HepG2 (cell line): ENCODE results near the gene ZNF485. TPM values are rescaled to one million over a fixed set of nuclear protein-coding genes. Genes with fewer than 3 reads are reported as not detected.

ENCODE experiments used
- ATAC-seq: fragments of 200-7000 bp; cut with Tn5 transposase; 3 replicates; pipeline ENCODE4 v1.9.1; 2020; ENCODE audit warnings: mild to moderate bottlenecking, moderate library complexity
- BruUV-seq: library from RNA; stranded (reverse); fragments of 400-500 nt; replicated peaks from 2 replicates; lab custom pipeline; 2021; lab: Mats Ljungman, UMichigan
- CTCF ChIA-PET: fragments of 300-600 bp; formaldehyde crosslinking; extraction: SDS; loops from one replicate; lab custom pipeline; 2021; ENCODE audit warnings: low total read pairs, inconsistent platforms, low intra/inter-chr PET ratio; lab: Yijun Ruan, JAX
- POLR2A ChIA-PET: fragments of 350-600 bp; sonication (Branson Sonifier 250); formaldehyde crosslinking; loops from one replicate; lab custom pipeline; 2020; ENCODE audit warnings: antibody characterized with exemption, inconsistent platforms; lab: Yijun Ruan, JAX
- DNase-seq: peaks from one replicate; pipeline ENCODE4 v3.0.0-alpha.2; 2015; ENCODE audit warnings: low spot score
- FAIRE-seq: peaks from 3 replicates; lab custom pipeline; 2011; peaks lifted over from hg19 to GRCh38; lab: Jason Lieb, UNC
- H2AFZ ChIP-seq: one replicate; pipeline ENCODE4 v1.6.1; 2011; ENCODE audit warnings: low read length, inconsistent platforms
- H3K27ac ChIP-seq: fragments of 300-600 bp; 3 replicates; pipeline ENCODE4 v1.8.0; 2011; ENCODE audit warnings: mixed run types, mild to moderate bottlenecking, mixed read lengths, low read length, inconsistent platforms; ENCODE audit not compliant: insufficient read depth; ENCODE audit errors: extremely low read length
- H3K27me3 ChIP-seq, 2 experiments: fragments of 200-600 bp in 1 of 2; 2 replicates in 1 of 2; 3 replicates in 1 of 2; pipeline versions ENCODE4 v1.6.0 to v1.8.0; 2011; ENCODE audit warnings: low read length in 2 of 2, mild to moderate bottlenecking in 2 of 2, moderate library complexity in 2 of 2, inconsistent platforms in 1 of 2; ENCODE audit not compliant: insufficient read depth in 2 of 2, control insufficient read depth in 1 of 2
- H3K36me3 ChIP-seq, 2 experiments: fragments of 200-600 bp in 1 of 2; replicated peaks in 1 of 2; 2 replicates in 1 of 2; 3 replicates in 1 of 2; pipeline versions ENCODE4 v1.5.1 to v1.8.0; 2011; ENCODE audit warnings: low read length in 2 of 2, inconsistent platforms in 1 of 2; ENCODE audit not compliant: insufficient read depth in 2 of 2, control insufficient read depth in 1 of 2
- H3K4me1 ChIP-seq: 2 replicates; pipeline ENCODE4 v1.5.1; 2012; ENCODE audit warnings: low read length, inconsistent platforms; ENCODE audit not compliant: insufficient read depth
- H3K4me2 ChIP-seq: 2 replicates; pipeline ENCODE4 v1.6.0; 2011; ENCODE audit warnings: low read depth, low read length, inconsistent platforms
- H3K4me3 ChIP-seq, 3 experiments: fragments of 200-600 bp in 1 of 3; sonication (generic), shearing (Covaris generic) in 1 of 3; replicated peaks in 1 of 3; 2 replicates each; pipeline ENCODE4 v1.5.1; 2011 to 2016; ENCODE audit warnings: low read length in 3 of 3, inconsistent platforms in 2 of 3, low read depth in 2 of 3, mild to moderate bottlenecking in 2 of 3, control low read depth in 1 of 3, mixed read lengths in 1 of 3; ENCODE audit not compliant: insufficient read depth in 1 of 3
- H3K79me2 ChIP-seq: one replicate; pipeline ENCODE4 v1.6.1; 2011; ENCODE audit warnings: low read length, inconsistent platforms; ENCODE audit not compliant: insufficient read depth
- H3K9ac ChIP-seq: 2 replicates; pipeline ENCODE4 v1.6.0; 2011; ENCODE audit warnings: mild to moderate bottlenecking, low read depth, low read length, inconsistent platforms; ENCODE audit not compliant: insufficient read depth
- H3K9me3 ChIP-seq: 2 replicates; pipeline ENCODE4 v1.5.1; 2012; ENCODE audit warnings: mild to moderate bottlenecking, low read length
- H4K20me1 ChIP-seq: 2 replicates; pipeline ENCODE4 v1.6.0; 2011; ENCODE audit warnings: inconsistent platforms, mild to moderate bottlenecking, low read length, moderate library complexity; ENCODE audit not compliant: insufficient read depth
- CSRNP2 ChIP-seq: sonication (generic); formaldehyde crosslinking; conservative IDR thresholded peaks from 2 replicates; pipeline ENCODE4 v1.8.0; 2022; ENCODE audit warnings: low read depth, missing genetic modification reagents
- GABPB1 ChIP-seq: IDR thresholded peaks from 2 replicates; pipeline ENCODE4 v1.6.1; 2016; ENCODE audit warnings: mild to moderate bottlenecking, missing genetic modification reagents, moderate library complexity, missing compliant biosample characterization
- MTA1 ChIP-seq: sonication (generic); formaldehyde crosslinking; IDR thresholded peaks from 2 replicates; pipeline ENCODE4 v1.4.0; 2020; ENCODE audit warnings: missing genetic modification reagents, mild to moderate bottlenecking, borderline replicate concordance
- SP1 ChIP-seq, 2 experiments: fragments of 450-650 bp in 1 of 2; sonication (generic) in 1 of 2; formaldehyde crosslinking in 1 of 2; IDR thresholded peaks; 2 replicates each; pipeline versions ENCODE4 v1.4.0 to v1.6.1; 2016 to 2020; ENCODE audit warnings: missing genetic modification reagents in 1 of 2
- U2AF1 ChIP-seq: fragments of 200-400 bp; formaldehyde crosslinking; optimal IDR thresholded peaks from 2 replicates; pipeline ENCODE3; 2017; ENCODE audit warnings: mild to moderate bottlenecking, low read depth, low read length
- ZNF317 ChIP-seq: sonication (generic); formaldehyde crosslinking; IDR thresholded peaks from 2 replicates; pipeline ENCODE4 v1.5.0; 2020; ENCODE audit warnings: mild to moderate bottlenecking, missing genetic modification reagents
- WGBS: methylation state at CpG from one replicate; pipeline ENCODE4 v1.1.6; 2017; ENCODE audit warnings: low lambda C conversion rate; 5-methylcytosine and 5-hydroxymethylcytosine counted together
- in situ Hi-C: cut with HindIII; loops from 2 replicates; pipeline ENCODE4 v1.10.0; 2017; ENCODE audit warnings: low pct_unique_long_range_greater_than_20kb; ENCODE audit not compliant: extremely low pct_ligation_motif_present
- intact Hi-C: fragments of 100-400 bp; cut with micrococcal nuclease; formaldehyde crosslinking; loops from one replicate; pipeline ENCODE4 v1.10.0; 2022; ENCODE audit not compliant: unreplicated experiment
- polyA plus RNA-seq, 8 experiments: library from polyadenylated mRNA; depleted of rRNA in 3 of 8; stranded (reverse) in 7 of 8; unstranded in 1 of 8; fragments of >200 nt; fragmentation: Illumina TruSeq in 4 of 8; extraction: Trizol in 4 of 8; gene quantifications; 2 replicates each; pipeline versions ENCODE4 v1.2.1 to v1.2.3, GENCODE V29; 2011 to 2016; ENCODE audit warnings: low read depth in 4 of 8, missing spikeins in 1 of 8, mixed read lengths in 1 of 8; ENCODE audit not compliant: insufficient read depth in 1 of 8
- total RNA-seq, 5 experiments: library from RNA; depleted of rRNA; stranded (reverse); fragments of >200 nt; fragmentation: Illumina TruSeq; extraction: Trizol; gene quantifications; 2 replicates each; pipeline ENCODE4 v1.2.3, GENCODE V29; 2016; ENCODE audit warnings: low read depth in 1 of 5

The ZNF485 gene
- total and polyA plus RNA-seq, 2 of the 13 experiments (the other 11 are each of a cell fraction or from before 2014, with no cell fraction given): 1.4 to 3.3 TPM

DNA sequence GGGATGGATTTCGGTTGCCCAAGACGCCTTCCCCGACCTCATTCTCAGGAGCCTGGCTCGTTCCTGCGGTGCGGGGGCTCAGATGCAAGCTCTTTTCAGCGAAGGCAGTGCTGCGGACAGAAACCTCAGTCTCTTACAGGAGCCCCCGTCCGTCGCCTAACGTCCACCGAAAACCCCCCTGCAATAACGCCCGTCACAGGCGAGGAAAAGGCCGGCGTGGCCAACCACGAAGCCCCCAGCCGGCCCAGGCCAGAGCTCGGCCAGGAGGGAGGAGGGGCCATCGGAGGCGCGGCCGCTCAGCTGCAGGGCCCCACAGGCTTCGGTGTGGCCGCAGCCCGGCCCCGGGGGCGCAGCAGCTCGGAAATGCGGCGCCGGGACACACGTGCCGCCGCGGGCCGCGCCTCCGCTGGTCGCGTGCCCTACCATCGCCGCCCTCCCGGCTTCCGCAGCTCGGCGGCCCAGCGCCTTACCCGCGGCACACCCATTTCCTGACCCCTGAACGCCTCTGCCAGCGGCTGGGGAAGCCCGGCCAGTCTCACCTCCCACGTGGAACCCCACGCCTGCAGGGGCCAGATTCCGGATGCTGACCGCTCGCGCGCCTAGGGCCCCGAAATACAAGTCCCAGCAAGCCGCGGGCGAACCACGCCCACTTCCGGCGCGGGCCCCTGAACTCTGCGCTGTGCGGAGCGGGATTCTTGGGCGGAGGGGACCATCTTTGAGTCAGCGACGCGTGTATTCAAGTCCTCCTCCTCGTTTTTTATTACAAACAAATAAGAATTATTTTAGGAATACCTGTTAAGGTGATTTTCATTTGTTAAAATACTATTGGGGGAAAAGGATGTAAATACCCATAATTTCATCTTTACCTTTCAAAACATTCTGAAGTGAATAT lies 32.0 kb upstream of the ZNF485 start, which contains the start of gene ZNF239:
Gene ZNF239 (minus strand): TSS at position 616 of the 892 bp plus-strand sequence. CDS start 16,537 bp downstream, outside the sequence.
- in situ Hi-C loops (no loop called here), intact Hi-C loops (no loop called here)
- Histone ChIP-seq H3K36me3 (no peaks in the 10 kb centered on the region), H3K27ac (no peak within 1 kb of the TSS), H4K20me1 (no peaks in the 10 kb centered on the region), H3K4me1 (no peaks in the 10 kb centered on the region), H2AFZ (no peak within 1 kb of the TSS), H3K79me2 (no peaks in the 10 kb centered on the region), H3K4me2 (no peak within 1 kb of the TSS), H3K27me3 (no peaks in the 10 kb centered on the region), H3K9me3 (no peaks in the 10 kb centered on the region), H3K4me3 (no peak within 1 kb of the TSS), H3K9ac (no peak within 1 kb of the TSS)
- FAIRE-seq: no peak
- no peak for DNase-seq
- TF ChIP-seq CSRNP2 (CRISPR knock-in tag): no peak
- TF ChIP-seq GABPB1 (CRISPR knock-in tag): peak; percentile 64; the same call in 1 of the 2 replicates
- TF ChIP-seq ZNF317 (CRISPR knock-in tag): no peak
- TF ChIP-seq SP1 (IDR thresholded peaks at IDR 0.05): no peak
- peak; percentile 21; the same call in 1 of the 2 replicates for TF ChIP-seq SP1 (CRISPR knock-in tag; IDR thresholded peaks at IDR 0.05)
- 58% methylated on average over 39 of the region's 78 CpGs for WGBS
- ChIA-PET CTCF (no interaction called here), POLR2A (no interaction called here)
- BruUV-seq: no TSS peak
- ATAC-seq: no peak

- in situ Hi-C loops: no loop called here
- ATAC-seq: no peak
- TF ChIP-seq U2AF1: no peak
- TF ChIP-seq MTA1 (CRISPR knock-in tag): no peak
Measured at GRCh38 chr10:43574906-43575305, 31.3 kb upstream of the ZNF485 start.

More at GRCh38 chr10:43574906-43575305, 31.3 kb upstream of the ZNF485 start:
- DNase-seq (no peak), FAIRE-seq (no peak)
- ChIA-PET CTCF (no interaction called here), POLR2A (no interaction called here)
- H3K4me2 ChIP-seq: no peak overlapping the region
- BruUV-seq: no TSS peak
- no peaks in the 10 kb centered on the region for H3K9me3 ChIP-seq
- no peaks in the 10 kb centered on the region for H3K4me1 ChIP-seq
- H3K36me3 ChIP-seq: no peaks in the 10 kb centered on the region
- no peaks in the 10 kb centered on the region for H3K79me2 ChIP-seq
- H3K4me3 ChIP-seq: no peak overlapping the region
- H3K9ac ChIP-seq: no peak overlapping the region
- intact Hi-C loops: no loop called here
- no peaks in the 10 kb centered on the region for H4K20me1 ChIP-seq
- no peak overlapping the region for H3K27ac ChIP-seq
- WGBS: 43% methylated on average over 8 of the region's 8 CpGs
- H3K27me3 ChIP-seq: no peaks in the 10 kb centered on the region
- H2AFZ ChIP-seq: no peak overlapping the region
